K562 (cell line): ENCODE data around the gene KIF5C. TPM values are rescaled to one million over a fixed set of nuclear protein-coding genes. Genes with fewer than 3 reads are reported as not detected.

Experiments used
- ATAC-seq: fragments of 200-7000 bp; cut with Tn5 transposase; 3 replicates; pipeline ENCODE4 v1.9.1; 2020; ENCODE audit warnings: moderate library complexity
- BruUV-seq: library from RNA; stranded (reverse); fragments of 400-500 nt; replicated peaks from 2 replicates; lab custom pipeline; 2021; lab: Mats Ljungman, UMichigan
- CTCF ChIA-PET: fragments of 300-600 bp; formaldehyde crosslinking; extraction: SDS; loops from one replicate; lab custom pipeline; 2021; ENCODE audit warnings: low intra/inter-chr PET ratio; lab: Yijun Ruan, JAX
- POLR2A ChIA-PET: fragments of 300-600, 350-650 bp; sonication (Branson Sonifier 250); formaldehyde crosslinking; extraction: SDS; loops from one replicate; lab custom pipeline; 2021; ENCODE audit warnings: antibody characterized with exemption, inconsistent platforms; lab: Yijun Ruan, JAX
- DNase-seq, 4 experiments: peaks; one replicate each; pipeline versions ENCODE4 v3.0.0 to v3.0.0-alpha.2; 2011 to 2018; ENCODE audit warnings: low spot score in 3 of 4, mixed read lengths in 3 of 4; ENCODE audit errors: extremely low read depth in 1 of 4
- FAIRE-seq: peaks from 2 replicates; lab custom pipeline; 2011; peaks lifted over from hg19 to GRCh38; lab: Jason Lieb, UNC
- H2AFZ ChIP-seq: 2 replicates; pipeline ENCODE4 v1.6.0; 2011; ENCODE audit warnings: low read depth, low read length, control low read depth, inconsistent platforms
- H3K27ac ChIP-seq: fragments of 200-600 bp; 3 replicates; pipeline ENCODE4 v1.8.0; 2011; ENCODE audit warnings: low read depth, mild to moderate bottlenecking, control low read depth, inconsistent platforms, low read length, moderate library complexity, mixed read lengths; ENCODE audit errors: extremely low read depth
- H3K27me3 ChIP-seq, 2 experiments: fragments of 300-600 bp in 1 of 2; 2 replicates in 1 of 2; 3 replicates in 1 of 2; pipeline versions ENCODE4 v1.6.0 to v1.8.0; 2011; ENCODE audit warnings: inconsistent platforms in 2 of 2, low read length in 2 of 2, mild to moderate bottlenecking in 1 of 2, mixed read lengths in 1 of 2, moderate library complexity in 1 of 2; ENCODE audit not compliant: control insufficient read depth in 2 of 2, insufficient read depth in 2 of 2
- H3K36me3 ChIP-seq: fragments of 300-600 bp; 3 replicates; pipeline ENCODE4 v1.8.0; 2011; ENCODE audit warnings: mild to moderate bottlenecking, low read length, inconsistent platforms; ENCODE audit not compliant: control insufficient read depth, insufficient read depth
- H3K4me1 ChIP-seq, 2 experiments: fragments of 200-600 bp in 1 of 2; replicated peaks in 1 of 2; 2 replicates in 1 of 2; 3 replicates in 1 of 2; pipeline versions ENCODE4 v1.5.1 to v1.8.0; 2011; ENCODE audit warnings: inconsistent platforms in 2 of 2, low read length in 2 of 2, mild to moderate bottlenecking in 1 of 2, mixed read lengths in 1 of 2, moderate library complexity in 1 of 2; ENCODE audit not compliant: control insufficient read depth in 2 of 2, insufficient read depth in 2 of 2
- H3K4me2 ChIP-seq: 2 replicates; pipeline ENCODE4 v1.6.1; 2011; ENCODE audit warnings: low read length, control low read depth, inconsistent platforms, mixed read lengths; ENCODE audit not compliant: insufficient read depth
- H3K4me3 ChIP-seq: fragments of 200-600 bp; sonication (generic), shearing (Covaris generic); 2 replicates; pipeline ENCODE4 v1.5.1; 2016; ENCODE audit warnings: control low read depth, inconsistent platforms
- H3K79me2 ChIP-seq: fragments of 200-600 bp; 3 replicates; pipeline ENCODE4 v1.8.0; 2011; ENCODE audit warnings: low read length, inconsistent platforms; ENCODE audit not compliant: control insufficient read depth, insufficient read depth
- H3K9ac ChIP-seq, 2 experiments: 2 replicates each; pipeline versions ENCODE4 v1.6.0 to v1.6.1; 2011; ENCODE audit warnings: low read depth in 2 of 2, low read length in 2 of 2, control low read depth in 1 of 2, inconsistent platforms in 1 of 2, mild to moderate bottlenecking in 1 of 2, mixed read lengths in 1 of 2; ENCODE audit not compliant: insufficient read depth in 1 of 2
- H3K9me1 ChIP-seq: one replicate; pipeline ENCODE4 v1.6.0; 2011; ENCODE audit warnings: inconsistent platforms, mild to moderate bottlenecking, low read length, moderate library complexity; ENCODE audit not compliant: control insufficient read depth, insufficient read depth
- H3K9me3 ChIP-seq: replicated peaks from 2 replicates; pipeline ENCODE4 v1.5.1; 2011; ENCODE audit warnings: low read depth, low read length, inconsistent platforms; ENCODE audit not compliant: control insufficient read depth, insufficient read depth
- H4K20me1 ChIP-seq: replicated peaks from 2 replicates; pipeline ENCODE4 v1.6.1; 2011; ENCODE audit warnings: low read length, inconsistent platforms, mixed read lengths; ENCODE audit not compliant: control insufficient read depth, insufficient read depth
- BACH1 ChIP-seq: fragments of 200-800 bp; sonication (Bioruptor generic); IDR thresholded peaks from 2 replicates; pipeline ENCODE4 v1.6.1; 2016; ENCODE audit warnings: missing genetic modification characterization, missing compliant biosample characterization
- CHD4 ChIP-seq: fragments of 200-600 bp; sonication (generic); IDR thresholded peaks from 3 replicates; pipeline ENCODE4 v1.6.1; 2012; ENCODE audit warnings: low read depth, mild to moderate bottlenecking, mixed read lengths, low read length, inconsistent platforms; ENCODE audit not compliant: insufficient read depth, insufficient replicate concordance, poor library complexity, severe bottlenecking
- CREB3 ChIP-seq: fragments of 450-650 bp; conservative IDR thresholded peaks from 2 replicates; pipeline ENCODE4 v1.6.1; 2016; ENCODE audit warnings: missing genetic modification characterization, low read depth, mild to moderate bottlenecking, missing compliant biosample characterization, moderate library complexity
- ESRRA ChIP-seq: fragments of 450-650 bp; IDR thresholded peaks from 2 replicates; pipeline ENCODE4 v1.6.1; 2014; ENCODE audit warnings: low read depth, mild to moderate bottlenecking, moderate library complexity, borderline replicate concordance
- FOXM1 ChIP-seq, 2 experiments: fragments of 450-650 bp in 1 of 2; sonication (generic) in 1 of 2; formaldehyde crosslinking in 1 of 2; IDR thresholded peaks; 2 replicates each; pipeline versions ENCODE4 v1.6.1 to v1.9.0; 2017 to 2022; ENCODE audit warnings: low read depth in 2 of 2, mild to moderate bottlenecking in 2 of 2, missing genetic modification reagents in 1 of 2, moderate library complexity in 1 of 2
- HDAC1 ChIP-seq, 2 experiments: fragments of 450-650 bp; IDR thresholded peaks; 2 replicates each; pipeline ENCODE4 v1.6.1; 2016 to 2017; ENCODE audit warnings: inconsistent platforms in 1 of 2, mild to moderate bottlenecking in 1 of 2, moderate library complexity in 1 of 2
- HOMEZ ChIP-seq: fragments of 250-450 bp; sonication (Bioruptor Pico); IDR thresholded peaks from 2 replicates; pipeline ENCODE4 v1.4.0; 2020; ENCODE audit warnings: mild to moderate bottlenecking, moderate library complexity
- IFI16 ChIP-seq: fragments of 250-450 bp; sonication (Bioruptor Pico); IDR thresholded peaks from 2 replicates; pipeline ENCODE4 v2.1.2; 2022; ENCODE audit warnings: mild to moderate bottlenecking, inconsistent platforms
- POLR2A ChIP-seq: fragments of 450-650 bp; conservative IDR thresholded peaks from 2 replicates; pipeline ENCODE4 v1.6.1; 2016
- ZFP91 ChIP-seq: sonication (generic); formaldehyde crosslinking; IDR thresholded peaks from 2 replicates; pipeline ENCODE4 v1.8.0; 2022; ENCODE audit warnings: mild to moderate bottlenecking, missing genetic modification reagents
- WGBS: fragments of 100-300 bp; shearing (Covaris generic); methylation state at CpG from one replicate; pipeline ENCODE4 v1.1.6; 2016; ENCODE audit warnings: low coverage, mixed read lengths; ENCODE audit not compliant: insufficient coverage; ENCODE audit errors: missing lambda C conversion rate; 5-methylcytosine and 5-hydroxymethylcytosine counted together
- in situ Hi-C: fragments of 300-500 bp; cut with MboI; formaldehyde crosslinking; loops from 4 replicates; pipeline ENCODE4 v1.15.0; 2018; ENCODE audit warnings: inconsistent platforms, mixed read lengths
- intact Hi-C: fragments of 100-400 bp; cut with micrococcal nuclease; formaldehyde crosslinking; loops from 2 replicates; pipeline ENCODE4 v1.14.2; 2022
- polyA plus RNA-seq, 8 experiments: library from polyadenylated mRNA; depleted of rRNA in 4 of 8; stranded (reverse) in 5 of 8; unstranded in 3 of 8; fragments of >200 nt; fragmentation: Nextera tagmentation in 2 of 8; fragmentation: Illumina TruSeq in 1 of 8; extraction: Ambion mirVana in 2 of 8; extraction: Trizol in 1 of 8; gene quantifications; 2 replicates each; pipeline versions ENCODE4 v1.2.1 to v1.2.3, GENCODE V29; 2011 to 2014; ENCODE audit warnings: inconsistent platforms in 1 of 8, missing spikeins in 1 of 8
- total RNA-seq, 7 experiments: library from RNA; depleted of rRNA in 6 of 7; stranded (reverse); fragments of >200 nt in 6 of 7; fragmentation: Illumina TruSeq in 2 of 7; extraction: Trizol in 2 of 7; gene quantifications; 2 replicates each; pipeline versions ENCODE4 v1.2.1 to v1.2.3, GENCODE V29; 2011 to 2021; ENCODE audit warnings: low replicate concordance in 1 of 7

Gene KIF5C
- total and polyA plus RNA-seq, 9 of the 15 experiments (the other 6 are each of a cell fraction or from before 2014, with no cell fraction given): 0.01 to 0.09 (median 0.01) TPM; not detected in 6

- FAIRE-seq: no peak
Measured at GRCh38 chr2:148887350-148888002, 12.4 kb downstream of the KIF5C start.

GRCh38 chr2:148888003-148888501 is 13.0 kb downstream of the KIF5C start:
- POLR2A ChIA-PET: interaction anchor here (1.3 kb wide), 1 partner anchor 12 kb away, joined by 3 read pairs; no protein-coding TSS in a partner anchor
- TF ChIP-seq FOXM1 (IDR thresholded peaks at IDR 0.05; ENCODE audit: low read depth): no peak
- TF ChIP-seq FOXM1 (CRISPR knock-in tag; IDR thresholded peaks at IDR 0.05; ENCODE audit: low read depth): no peak
- TF ChIP-seq ZFP91 (CRISPR knock-in tag): no peak
- no peak for TF ChIP-seq CHD4
- TF ChIP-seq CREB3 (tag): no peak
- TF ChIP-seq IFI16: no peak
- no peak for TF ChIP-seq BACH1 (tag)
- no peak for TF ChIP-seq POLR2A
- no peak for TF ChIP-seq HOMEZ

More at GRCh38 chr2:148887350-148888002, 12.4 kb downstream of the KIF5C start:
- no peak overlapping the region for H3K4me3 ChIP-seq
- no peaks in the 10 kb centered on the region for H3K79me2 ChIP-seq
- ATAC-seq (no peak), DNase-seq (no peak)
- peaks cover 13 to 20% of the 10 kb centered on the region in 2 experiments for H3K27me3 ChIP-seq
- H4K20me1 ChIP-seq: no peaks in the 10 kb centered on the region
- no TSS peak for BruUV-seq
- CTCF ChIA-PET: interaction anchor here (0.7 kb wide), 1 partner anchor 144 kb away, joined by 3 read pairs; no protein-coding TSS in a partner anchor
- H3K9ac ChIP-seq: no peak overlapping the region
- no peaks in the 10 kb centered on the region for H3K9me1 ChIP-seq
- WGBS: under 1% methylated on average over 19 of the region's 19 CpGs
- no peaks in the 10 kb centered on the region for H3K36me3 ChIP-seq
- no peak overlapping the region for H2AFZ ChIP-seq
- TF ChIP-seq ESRRA (no peak), HDAC1 (IDR thresholded peaks at IDR 0.05) (no peak)
- TF ChIP-seq, all 486 proteins: peak for 0
- no peak overlapping the region for H3K27ac ChIP-seq
- intact Hi-C loops (no loop called here), in situ Hi-C loops (no loop called here)
- no peak overlapping the region for H3K4me2 ChIP-seq
- H3K9me3 ChIP-seq: no peaks in the 10 kb centered on the region
- POLR2A ChIA-PET: interaction anchor here (1.3 kb wide), 1 partner anchor 13 kb away, joined by 3 read pairs; no protein-coding TSS in a partner anchor
- H3K4me1 ChIP-seq: peaks cover 0 to 6% of the 10 kb centered on the region in 2 experiments; a peak in 2 of 5 replicates

More at GRCh38 chr2:148888003-148888501, 13.0 kb downstream of the KIF5C start:
- no peak overlapping the region for H3K27ac ChIP-seq
- DNase-seq (no peak), FAIRE-seq (no peak), ATAC-seq (peak; percentile 51)
- H4K20me1 ChIP-seq: no peaks in the 10 kb centered on the region
- H3K4me1 ChIP-seq: peaks cover 0 to 6% of the 10 kb centered on the region in 2 experiments; a peak in 1 of 5 replicates
- no peaks in the 10 kb centered on the region for H3K36me3 ChIP-seq
- CTCF ChIA-PET: interaction anchor here (0.7 kb wide), 1 partner anchor 145 kb away, joined by 3 read pairs; no protein-coding TSS in a partner anchor
- H2AFZ ChIP-seq: no peak overlapping the region
- in situ Hi-C loops: no loop called here
- H3K4me3 ChIP-seq: no peak overlapping the region
- no peaks in the 10 kb centered on the region for H3K9me3 ChIP-seq
- intact Hi-C loops: no loop called here
- H3K79me2 ChIP-seq: no peaks in the 10 kb centered on the region
- H3K9ac ChIP-seq: no peak overlapping the region
- no peak overlapping the region for H3K4me2 ChIP-seq
- peaks cover 13 to 20% of the 10 kb centered on the region in 2 experiments for H3K27me3 ChIP-seq
- H3K9me1 ChIP-seq: no peaks in the 10 kb centered on the region
- BruUV-seq: no TSS peak
- WGBS: 7% methylated on average over 34 of the region's 34 CpGs
